GM21447 (cell line): Measurements from ENCODE around the gene MATN4.

Source experiments
- ATAC-seq: cut with Tn5 transposase; IDR thresholded peaks from one replicate; pipeline ENCODE4 v1.9.1; 2021; ENCODE audit not compliant: unreplicated experiment

Gene MATN4

GRCh38 chr20:45293041-45294002, 14.8 kb downstream of the MATN4 start:
- ATAC-seq = no peak

- ATAC-seq = no peak
Measured at GRCh38 chr20:45292343-45292742, 15.8 kb downstream of the MATN4 start.

GRCh38 chr20:45291526-45291925, 16.6 kb downstream of the MATN4 start:
- no peak for ATAC-seq

- ATAC-seq = no peak
Measured at GRCh38 chr20:45290677-45291355, 17.3 kb downstream of the MATN4 start.

- no peak for ATAC-seq
Measured at GRCh38 chr20:45289942-45290676, 18.0 kb downstream of the MATN4 start.

- ATAC-seq = no peak
Measured at GRCh38 chr20:45288860-45289259, 19.2 kb downstream of the MATN4 start.

GRCh38 chr20:45288376-45288775, 19.7 kb downstream of the MATN4 start:
- ATAC-seq = no peak

- ATAC-seq = no peak
Measured at GRCh38 chr20:45283551-45284057, 24.5 kb downstream of the MATN4 start.

- no peak for ATAC-seq
Measured at GRCh38 chr20:45282700-45283550, 25.2 kb downstream of the MATN4 start.

- no peak for ATAC-seq
Measured at GRCh38 chr20:45279992-45280391, 28.1 kb downstream of the MATN4 start.

- no peak for ATAC-seq
Measured at GRCh38 chr20:45275338-45275737, 32.8 kb downstream of the MATN4 start.

- ATAC-seq = no peak
Measured at GRCh38 chr20:45269754-45270270, 38.3 kb downstream of the MATN4 start.

GRCh38 chr20:45269056-45269455, 39.0 kb downstream of the MATN4 start:
- ATAC-seq = no peak

GRCh38 chr20:45268531-45268930, 39.6 kb downstream of the MATN4 start:
- ATAC-seq = no peak

- no peak for ATAC-seq
Measured at GRCh38 chr20:45266977-45267376, 41.1 kb downstream of the MATN4 start.

GRCh38 chr20:45263556-45264266, 44.4 kb downstream of the MATN4 start:
- no peak for ATAC-seq

- ATAC-seq = no peak
Measured at GRCh38 chr20:45258664-45259063, 49.4 kb downstream of the MATN4 start.

- ATAC-seq = no peak
Measured at GRCh38 chr20:45258259-45258658, 49.8 kb downstream of the MATN4 start.

- no peak for ATAC-seq
Measured at GRCh38 chr20:45257711-45258110, 50.4 kb downstream of the MATN4 start.
